ENCODE data around the gene FBXL17.

GRCh38 chr5:108222011-108222410, 159.9 kb downstream of the FBXL17 start:
- TF ChIP-seq, protein P1, sequence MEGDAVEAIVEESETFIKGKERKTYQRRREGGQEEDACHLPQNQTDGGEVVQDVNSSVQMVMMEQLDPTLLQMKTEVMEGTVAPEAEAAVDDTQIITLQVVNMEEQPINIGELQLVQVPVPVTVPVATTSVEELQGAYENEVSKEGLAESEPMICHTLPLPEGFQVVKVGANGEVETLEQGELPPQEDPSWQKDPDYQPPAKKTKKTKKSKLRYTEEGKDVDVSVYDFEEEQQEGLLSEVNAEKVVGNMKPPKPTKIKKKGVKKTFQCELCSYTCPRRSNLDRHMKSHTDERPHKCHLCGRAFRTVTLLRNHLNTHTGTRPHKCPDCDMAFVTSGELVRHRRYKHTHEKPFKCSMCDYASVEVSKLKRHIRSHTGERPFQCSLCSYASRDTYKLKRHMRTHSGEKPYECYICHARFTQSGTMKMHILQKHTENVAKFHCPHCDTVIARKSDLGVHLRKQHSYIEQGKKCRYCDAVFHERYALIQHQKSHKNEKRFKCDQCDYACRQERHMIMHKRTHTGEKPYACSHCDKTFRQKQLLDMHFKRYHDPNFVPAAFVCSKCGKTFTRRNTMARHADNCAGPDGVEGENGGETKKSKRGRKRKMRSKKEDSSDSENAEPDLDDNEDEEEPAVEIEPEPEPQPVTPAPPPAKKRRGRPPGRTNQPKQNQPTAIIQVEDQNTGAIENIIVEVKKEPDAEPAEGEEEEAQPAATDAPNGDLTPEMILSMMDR (IDR thresholded peaks at IDR 0.05), result no peak
- TF ChIP-seq POLR2A (IDR thresholded peaks at IDR 0.05), result no peak
